ENCODE results near the gene MACROD2. TPM values are rescaled to one million over a fixed set of nuclear protein-coding genes. Genes with fewer than 3 reads are reported as not detected.

MACROD2 gene
- total RNA-seq, 6 experiments from 2014 or later: 0.05 to 0.57 (median 0.11) TPM; not detected in 1

DNA sequence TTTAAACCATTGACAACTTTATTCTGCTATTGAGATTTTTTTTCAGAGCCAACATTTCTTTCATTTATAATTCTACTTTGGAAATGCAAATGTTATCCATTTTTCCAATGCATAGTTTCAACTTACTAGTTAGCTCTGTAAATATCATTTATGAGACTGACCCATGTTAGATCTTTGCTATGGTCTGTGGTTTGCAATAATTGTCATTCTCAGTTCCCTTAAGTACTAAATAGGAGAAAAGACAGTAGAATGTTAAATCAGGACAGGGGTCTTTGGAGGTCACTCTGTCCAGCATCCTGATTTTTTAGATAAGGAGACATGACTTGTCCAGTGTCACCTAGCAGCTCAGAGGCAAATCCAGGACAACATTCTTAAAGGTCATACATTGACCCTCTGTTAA is 864.3 kb downstream of the MACROD2 start:
- Mint-ChIP-seq H3K9me3 (peaks cover 6% of the 10 kb centered on the region), H3K27ac (no peak overlapping the region), H3K27me3 (ENCODE audit: insufficient read depth) (no peaks in the 10 kb centered on the region), H3K4me3 (no peak overlapping the region), H3K4me1 (ENCODE audit: low read depth) (no peaks in the 10 kb centered on the region), H3K36me3 (ENCODE audit: low read depth) (no peaks in the 10 kb centered on the region; the same call in 1 of the 2 replicates)
- TF ChIP-seq, protein P1, sequence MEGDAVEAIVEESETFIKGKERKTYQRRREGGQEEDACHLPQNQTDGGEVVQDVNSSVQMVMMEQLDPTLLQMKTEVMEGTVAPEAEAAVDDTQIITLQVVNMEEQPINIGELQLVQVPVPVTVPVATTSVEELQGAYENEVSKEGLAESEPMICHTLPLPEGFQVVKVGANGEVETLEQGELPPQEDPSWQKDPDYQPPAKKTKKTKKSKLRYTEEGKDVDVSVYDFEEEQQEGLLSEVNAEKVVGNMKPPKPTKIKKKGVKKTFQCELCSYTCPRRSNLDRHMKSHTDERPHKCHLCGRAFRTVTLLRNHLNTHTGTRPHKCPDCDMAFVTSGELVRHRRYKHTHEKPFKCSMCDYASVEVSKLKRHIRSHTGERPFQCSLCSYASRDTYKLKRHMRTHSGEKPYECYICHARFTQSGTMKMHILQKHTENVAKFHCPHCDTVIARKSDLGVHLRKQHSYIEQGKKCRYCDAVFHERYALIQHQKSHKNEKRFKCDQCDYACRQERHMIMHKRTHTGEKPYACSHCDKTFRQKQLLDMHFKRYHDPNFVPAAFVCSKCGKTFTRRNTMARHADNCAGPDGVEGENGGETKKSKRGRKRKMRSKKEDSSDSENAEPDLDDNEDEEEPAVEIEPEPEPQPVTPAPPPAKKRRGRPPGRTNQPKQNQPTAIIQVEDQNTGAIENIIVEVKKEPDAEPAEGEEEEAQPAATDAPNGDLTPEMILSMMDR (IDR thresholded peaks at IDR 0.05): no peak
- DNase-seq: no peak

DNA sequence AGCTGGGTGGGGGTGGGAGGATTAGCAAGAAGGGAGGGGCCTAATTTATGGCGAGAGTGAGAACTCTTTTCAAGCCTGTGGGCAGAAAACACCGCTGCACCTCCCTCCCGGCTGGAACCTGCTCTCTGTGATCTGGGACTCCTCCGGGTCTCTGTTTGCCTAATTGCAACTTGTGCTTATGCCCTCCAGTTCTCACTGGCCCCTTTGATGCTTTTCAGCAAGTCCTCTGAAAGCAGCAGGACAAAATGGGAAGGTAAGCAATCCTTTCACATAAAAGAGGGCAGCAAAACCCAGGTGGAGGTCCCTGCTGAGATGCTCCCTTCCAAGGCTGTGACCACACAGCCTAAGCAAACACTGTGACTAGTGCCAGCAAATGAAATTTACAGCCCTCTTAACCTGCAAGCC is 865.1 kb downstream of the MACROD2 start:
- H3K4me1 Mint-ChIP-seq (ENCODE audit: low read depth): no peaks in the 10 kb centered on the region
- H3K9me3 Mint-ChIP-seq: peaks cover 6% of the 10 kb centered on the region
- H3K27ac Mint-ChIP-seq: no peak overlapping the region
- no peaks in the 10 kb centered on the region for H3K27me3 Mint-ChIP-seq (ENCODE audit: insufficient read depth)
- TF ChIP-seq, protein P1 (IDR thresholded peaks at IDR 0.05): no peak
- DNase-seq: no peak
- H3K36me3 Mint-ChIP-seq (ENCODE audit: low read depth): no peaks in the 10 kb centered on the region; the same call in 1 of the 2 replicates
- H3K4me3 Mint-ChIP-seq: no peak overlapping the region

DNA sequence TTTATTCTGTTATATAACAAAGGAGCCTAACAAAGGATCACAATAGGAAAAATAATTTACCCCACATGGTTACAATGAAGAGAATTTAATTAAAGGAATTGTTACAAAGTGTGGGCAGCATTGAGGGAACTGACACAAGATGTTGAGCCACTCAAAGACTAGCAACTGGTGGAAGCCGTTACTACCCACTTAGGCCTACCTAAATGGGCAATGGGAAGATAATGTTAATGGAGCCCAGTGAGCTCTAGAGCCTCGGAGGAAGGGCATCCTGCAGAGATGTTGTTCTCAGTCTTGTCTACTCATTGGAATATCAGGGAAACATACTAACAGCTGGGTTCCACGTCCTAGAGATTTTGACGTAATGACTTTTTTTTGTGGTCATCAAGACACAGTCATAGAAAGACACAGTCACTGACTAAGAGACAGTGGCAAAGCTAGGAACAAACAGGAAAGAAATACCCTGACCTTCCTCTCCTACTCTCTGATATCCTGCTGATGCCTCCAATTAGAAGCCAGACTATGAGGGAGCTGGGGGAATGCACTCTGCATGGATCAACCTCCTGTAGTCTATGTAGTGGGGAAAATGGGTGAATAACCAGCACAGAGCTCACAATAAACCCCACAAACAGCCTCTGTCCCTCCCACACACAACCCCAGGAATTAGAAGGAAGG is 865.8 kb downstream of the MACROD2 start:
- TF ChIP-seq, protein P1 (IDR thresholded peaks at IDR 0.05): no peak
- Mint-ChIP-seq H3K27ac (no peak overlapping the region), H3K4me3 (no peak overlapping the region), H3K4me1 (ENCODE audit: low read depth) (no peaks in the 10 kb centered on the region), H3K27me3 (ENCODE audit: insufficient read depth) (no peaks in the 10 kb centered on the region), H3K36me3 (ENCODE audit: low read depth) (no peaks in the 10 kb centered on the region; the same call in 1 of the 2 replicates), H3K9me3 (peaks cover 6% of the 10 kb centered on the region)
- DNase-seq: no peak

DNA sequence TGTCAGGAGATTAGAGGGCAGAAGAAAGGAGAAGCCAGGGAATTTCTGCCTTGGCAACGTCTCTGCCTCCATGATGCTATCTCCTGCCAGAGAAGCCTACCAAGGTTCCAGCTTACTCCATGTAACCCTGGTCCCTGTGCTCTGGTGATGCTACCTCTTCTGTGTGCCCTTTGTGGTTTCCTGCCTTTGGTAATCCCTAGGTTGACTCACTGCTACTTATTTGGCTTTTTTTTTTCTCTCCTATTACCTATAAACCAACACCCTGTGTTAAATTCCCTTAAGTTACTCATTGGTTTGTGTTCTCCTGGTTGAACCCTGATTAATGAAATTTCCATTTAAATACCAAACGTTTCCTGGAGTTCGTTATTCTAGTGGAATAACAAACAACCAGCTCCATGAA is 869.9 kb downstream of the MACROD2 start:
- TF ChIP-seq, protein P1 (IDR thresholded peaks at IDR 0.05): no peak
- no peak for DNase-seq
- Mint-ChIP-seq H3K4me3 (no peak overlapping the region), H3K36me3 (ENCODE audit: low read depth) (no peaks in the 10 kb centered on the region), H3K4me1 (ENCODE audit: low read depth) (no peaks in the 10 kb centered on the region), H3K27ac (no peak overlapping the region), H3K9me3 (peaks cover 35% of the 10 kb centered on the region), H3K27me3 (ENCODE audit: insufficient read depth) (no peaks in the 10 kb centered on the region)

DNA sequence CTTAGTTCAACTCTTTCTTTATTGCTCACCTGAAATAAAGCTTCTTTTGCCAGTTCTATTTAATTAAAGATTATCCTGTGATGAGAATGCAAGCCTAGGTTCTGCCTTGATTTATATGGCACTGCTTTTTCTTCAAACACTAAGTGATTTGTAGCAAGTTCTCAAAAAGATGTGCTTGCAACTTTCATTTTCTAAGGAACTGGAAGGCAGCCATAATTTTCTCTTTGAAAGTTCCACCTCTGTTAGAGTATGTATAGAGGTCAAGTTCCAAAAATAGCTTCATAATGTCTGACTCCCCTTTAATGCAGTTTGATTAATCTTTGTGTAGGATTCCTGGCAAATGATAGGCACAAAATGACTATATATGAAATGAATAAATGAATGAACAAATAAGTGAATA is 870.4 kb downstream of the MACROD2 start:
- no peaks in the 10 kb centered on the region for H3K27me3 Mint-ChIP-seq (ENCODE audit: insufficient read depth)
- peaks cover 39% of the 10 kb centered on the region for H3K9me3 Mint-ChIP-seq
- no peak overlapping the region for H3K27ac Mint-ChIP-seq
- no peak for DNase-seq
- TF ChIP-seq, protein P1 (IDR thresholded peaks at IDR 0.05): no peak
- no peaks in the 10 kb centered on the region for H3K4me1 Mint-ChIP-seq (ENCODE audit: low read depth)
- no peaks in the 10 kb centered on the region for H3K36me3 Mint-ChIP-seq (ENCODE audit: low read depth)
- H3K4me3 Mint-ChIP-seq: no peak overlapping the region
